ENCODE results near the gene LRRK1.

DNA sequence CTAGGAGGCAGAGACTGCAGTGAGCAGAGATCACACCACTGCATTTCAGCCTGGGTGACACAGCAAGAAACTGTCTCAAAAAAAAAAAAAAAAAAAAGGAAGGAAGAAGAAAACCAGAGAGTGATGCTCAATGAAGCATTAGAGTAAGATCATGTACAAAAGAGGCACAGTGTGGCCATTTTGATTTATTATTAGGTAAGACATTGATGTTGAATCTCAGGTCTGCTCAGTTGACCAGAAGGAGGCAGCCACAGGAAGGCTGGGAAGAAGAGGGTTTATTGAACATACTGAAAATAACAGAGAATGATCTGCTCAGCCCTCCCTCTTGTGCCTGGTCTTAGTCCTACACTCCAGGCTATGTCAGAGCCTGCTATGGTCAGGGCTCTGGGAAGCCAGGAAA, 15.6 kb downstream of the LRRK1 start:
- TF ChIP-seq POLR2A (IDR thresholded peaks at IDR 0.05) = no peak
- no peak for TF ChIP-seq POLR2AphosphoS5 (IDR thresholded peaks at IDR 0.05; ENCODE audit: insufficient read depth in 1 of 2, low read depth in 1 of 2)
